HepG2 (cell line): ENCODE measurements around the gene HOXD9. TPM values are rescaled to one million over a fixed set of nuclear protein-coding genes. Genes with fewer than 3 reads are reported as not detected.

Experiments used
- CHD2 ChIP-seq: IDR thresholded peaks from 2 replicates; pipeline ENCODE4 v1.6.1; 2011; ENCODE audit warnings: low read depth, low read length, improper control_type of control experiment
- ELF1 ChIP-seq: sonication (generic); formaldehyde crosslinking; IDR thresholded peaks from 2 replicates; pipeline ENCODE4 v1.4.0; 2020; ENCODE audit warnings: missing genetic modification reagents
- GMEB2 ChIP-seq: IDR thresholded peaks from 2 replicates; pipeline ENCODE4 v1.6.1; 2016; ENCODE audit warnings: missing biosample characterization, missing genetic modification reagents, low read depth
- HOXA3 ChIP-seq: sonication (generic); formaldehyde crosslinking; IDR thresholded peaks from 2 replicates; pipeline ENCODE4 v1.5.0; 2020; ENCODE audit warnings: missing genetic modification reagents
- KLF15 ChIP-seq: sonication (generic); formaldehyde crosslinking; IDR thresholded peaks from 2 replicates; pipeline ENCODE4 v1.8.1; 2023; ENCODE audit warnings: borderline replicate concordance, mild to moderate bottlenecking, inconsistent platforms, missing genetic modification reagents, mixed read lengths
- RBFOX2 ChIP-seq: fragments of 200-400 bp; formaldehyde crosslinking; IDR thresholded peaks from 2 replicates; pipeline ENCODE4 v1.6.1; 2017; ENCODE audit warnings: low read depth, mild to moderate bottlenecking, low read length
- RELA ChIP-seq: sonication (generic); formaldehyde crosslinking; IDR thresholded peaks from 2 replicates; pipeline ENCODE4 v1.4.0; 2020; ENCODE audit warnings: missing genetic modification reagents
- RFX1 ChIP-seq: fragments of 450-650 bp; IDR thresholded peaks from 2 replicates; pipeline ENCODE4 v1.6.1; 2017
- SMAD9 ChIP-seq: sonication (generic); formaldehyde crosslinking; IDR thresholded peaks from 2 replicates; pipeline ENCODE4 v1.5.1; 2020; ENCODE audit warnings: mild to moderate bottlenecking, missing genetic modification reagents
- SOX5 ChIP-seq: IDR thresholded peaks from 2 replicates; pipeline ENCODE4 v1.6.1; 2016; ENCODE audit warnings: borderline replicate concordance
- TBP ChIP-seq: sonication (generic); formaldehyde crosslinking; IDR thresholded peaks from 2 replicates; pipeline ENCODE4 v1.5.0; 2020; ENCODE audit warnings: missing genetic modification reagents
- YEATS2 ChIP-seq: sonication (generic); formaldehyde crosslinking; IDR thresholded peaks from 2 replicates; pipeline ENCODE4 v1.4.0; 2020; ENCODE audit warnings: missing genetic modification reagents, borderline replicate concordance
- ZNF138 ChIP-seq: sonication (generic); formaldehyde crosslinking; IDR thresholded peaks from 2 replicates; pipeline ENCODE4 v1.5.0; 2020; ENCODE audit warnings: mild to moderate bottlenecking, low read depth, missing genetic modification reagents
- ZNF407 ChIP-seq: sonication (generic); formaldehyde crosslinking; IDR thresholded peaks from one replicate; pipeline ENCODE4 v1.5.1; 2020; ENCODE audit warnings: mild to moderate bottlenecking, missing genetic modification reagents; ENCODE audit errors: not compliant biosample characterization
- ZNF574 ChIP-seq: sonication (generic); formaldehyde crosslinking; IDR thresholded peaks from 2 replicates; pipeline ENCODE4 v1.4.0; 2020; ENCODE audit warnings: missing genetic modification reagents
- ZNF891 ChIP-seq: sonication (generic); formaldehyde crosslinking; IDR thresholded peaks from 2 replicates; pipeline ENCODE4 v1.5.0; 2020; ENCODE audit warnings: mild to moderate bottlenecking, missing genetic modification reagents
- polyA plus RNA-seq, 8 experiments: library from polyadenylated mRNA; depleted of rRNA in 3 of 8; stranded (reverse) in 7 of 8; unstranded in 1 of 8; fragments of >200 nt; fragmentation: Illumina TruSeq in 4 of 8; extraction: Trizol in 4 of 8; gene quantifications; 2 replicates each; pipeline versions ENCODE4 v1.2.1 to v1.2.3, GENCODE V29; 2011 to 2016; ENCODE audit warnings: low read depth in 4 of 8, missing spikeins in 1 of 8, mixed read lengths in 1 of 8; ENCODE audit not compliant: insufficient read depth in 1 of 8
- total RNA-seq, 5 experiments: library from RNA; depleted of rRNA; stranded (reverse); fragments of >200 nt; fragmentation: Illumina TruSeq; extraction: Trizol; gene quantifications; 2 replicates each; pipeline ENCODE4 v1.2.3, GENCODE V29; 2016; ENCODE audit warnings: low read depth in 1 of 5

Gene HOXD9
- total and polyA plus RNA-seq, 2 of the 13 experiments (the other 11 are each of a cell fraction or from before 2014, with no cell fraction given) = not detected

GRCh38 chr2:176140513-176141317, 18.2 kb downstream of the HOXD9 start (continued):
- TF ChIP-seq ZNF574 (CRISPR knock-in tag) (peak; percentile 70), ELF1 (CRISPR knock-in tag) (peak; percentile 75), CHD2 (no peak), YEATS2 (CRISPR knock-in tag) (peak; percentile 29; the same call in 1 of the 2 replicates), ZNF407 (CRISPR knock-in tag) (peak; percentile 95), GMEB2 (CRISPR knock-in tag) (no peak), RBFOX2 (no peak), SMAD9 (CRISPR knock-in tag) (0 out of 2 replicates have a peak, but pooled peaks have one; percentile 55), RFX1 (no peak), SOX5 (CRISPR knock-in tag) (peak; percentile 20; the same call in 1 of the 2 replicates), RELA (CRISPR knock-in tag) (peak; percentile 84; the same call in 1 of the 2 replicates), TBP (CRISPR knock-in tag) (no peak), KLF15 (CRISPR knock-in tag) (0 out of 2 replicates have a peak, but pooled peaks have one; percentile 39), ZNF138 (CRISPR knock-in tag) (peak; percentile 79; the same call in 1 of the 2 replicates), HOXA3 (CRISPR knock-in tag) (peak; percentile 57; the same call in 1 of the 2 replicates), ZNF891 (peak; percentile 97)
